HL-60 (cell line): Measurements from ENCODE around the gene XRRA1.

Experiments
- GABPA ChIP-seq: IDR thresholded peaks from 2 replicates; pipeline ENCODE4 v1.6.1; 2012; ENCODE audit warnings: low read depth
- POLR2AphosphoS5 ChIP-seq: IDR thresholded peaks from 2 replicates; pipeline ENCODE4 v1.6.1; 2012; ENCODE audit warnings: low read depth
- REST ChIP-seq: IDR thresholded peaks from 2 replicates; pipeline ENCODE4 v1.6.1; 2012; ENCODE audit warnings: low read depth; ENCODE audit not compliant: insufficient replicate concordance
- SPI1 ChIP-seq: IDR thresholded peaks from 2 replicates; pipeline ENCODE4 v1.6.1; 2012; ENCODE audit warnings: low read depth, mild to moderate bottlenecking, borderline replicate concordance
- TF ChIP-seq, protein P1 (sequence below): IDR thresholded peaks from one replicate; pipeline ENCODE4 v1.5.1; 2011; ENCODE audit warnings: low read length, control low read depth, inconsistent platforms; ENCODE audit not compliant: insufficient read depth

DNA sequence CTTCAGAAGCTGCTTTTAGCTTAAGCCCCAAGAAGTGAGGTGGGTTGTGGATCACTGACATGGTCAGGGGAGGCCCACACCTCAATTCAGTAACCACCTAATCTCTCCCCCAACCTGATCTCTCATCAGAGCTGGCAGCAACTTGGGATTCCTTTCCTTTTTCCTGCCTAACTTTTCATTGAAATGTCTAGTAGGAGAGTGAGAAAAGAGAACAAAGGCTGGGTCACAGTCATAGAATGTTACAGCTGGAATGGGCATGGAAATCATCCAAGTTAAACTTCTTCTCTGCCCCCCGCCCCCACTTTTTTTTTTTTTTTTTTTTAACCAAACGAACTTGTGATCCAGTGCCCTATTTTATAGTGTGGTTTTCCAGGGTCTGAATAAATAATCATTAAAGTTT, 108.4 kb downstream of the XRRA1 start:
- no peak for TF ChIP-seq REST
- no peak for TF ChIP-seq POLR2AphosphoS5
- TF ChIP-seq, protein P1, sequence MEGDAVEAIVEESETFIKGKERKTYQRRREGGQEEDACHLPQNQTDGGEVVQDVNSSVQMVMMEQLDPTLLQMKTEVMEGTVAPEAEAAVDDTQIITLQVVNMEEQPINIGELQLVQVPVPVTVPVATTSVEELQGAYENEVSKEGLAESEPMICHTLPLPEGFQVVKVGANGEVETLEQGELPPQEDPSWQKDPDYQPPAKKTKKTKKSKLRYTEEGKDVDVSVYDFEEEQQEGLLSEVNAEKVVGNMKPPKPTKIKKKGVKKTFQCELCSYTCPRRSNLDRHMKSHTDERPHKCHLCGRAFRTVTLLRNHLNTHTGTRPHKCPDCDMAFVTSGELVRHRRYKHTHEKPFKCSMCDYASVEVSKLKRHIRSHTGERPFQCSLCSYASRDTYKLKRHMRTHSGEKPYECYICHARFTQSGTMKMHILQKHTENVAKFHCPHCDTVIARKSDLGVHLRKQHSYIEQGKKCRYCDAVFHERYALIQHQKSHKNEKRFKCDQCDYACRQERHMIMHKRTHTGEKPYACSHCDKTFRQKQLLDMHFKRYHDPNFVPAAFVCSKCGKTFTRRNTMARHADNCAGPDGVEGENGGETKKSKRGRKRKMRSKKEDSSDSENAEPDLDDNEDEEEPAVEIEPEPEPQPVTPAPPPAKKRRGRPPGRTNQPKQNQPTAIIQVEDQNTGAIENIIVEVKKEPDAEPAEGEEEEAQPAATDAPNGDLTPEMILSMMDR: no peak
- TF ChIP-seq GABPA: no peak
- TF ChIP-seq SPI1: no peak
